SH-SY5Y (cell line): ENCODE data around the gene ACRBP.

Source experiments
- GATA2 ChIP-seq: IDR thresholded peaks from 2 replicates; pipeline ENCODE4 v1.6.1; 2011; ENCODE audit warnings: mild to moderate bottlenecking, low read depth, low read length
- GATA3 ChIP-seq: IDR thresholded peaks from 2 replicates; pipeline ENCODE4 v1.6.1; 2011; ENCODE audit warnings: low read depth, mild to moderate bottlenecking, low read length, moderate library complexity

ACRBP gene

DNA sequence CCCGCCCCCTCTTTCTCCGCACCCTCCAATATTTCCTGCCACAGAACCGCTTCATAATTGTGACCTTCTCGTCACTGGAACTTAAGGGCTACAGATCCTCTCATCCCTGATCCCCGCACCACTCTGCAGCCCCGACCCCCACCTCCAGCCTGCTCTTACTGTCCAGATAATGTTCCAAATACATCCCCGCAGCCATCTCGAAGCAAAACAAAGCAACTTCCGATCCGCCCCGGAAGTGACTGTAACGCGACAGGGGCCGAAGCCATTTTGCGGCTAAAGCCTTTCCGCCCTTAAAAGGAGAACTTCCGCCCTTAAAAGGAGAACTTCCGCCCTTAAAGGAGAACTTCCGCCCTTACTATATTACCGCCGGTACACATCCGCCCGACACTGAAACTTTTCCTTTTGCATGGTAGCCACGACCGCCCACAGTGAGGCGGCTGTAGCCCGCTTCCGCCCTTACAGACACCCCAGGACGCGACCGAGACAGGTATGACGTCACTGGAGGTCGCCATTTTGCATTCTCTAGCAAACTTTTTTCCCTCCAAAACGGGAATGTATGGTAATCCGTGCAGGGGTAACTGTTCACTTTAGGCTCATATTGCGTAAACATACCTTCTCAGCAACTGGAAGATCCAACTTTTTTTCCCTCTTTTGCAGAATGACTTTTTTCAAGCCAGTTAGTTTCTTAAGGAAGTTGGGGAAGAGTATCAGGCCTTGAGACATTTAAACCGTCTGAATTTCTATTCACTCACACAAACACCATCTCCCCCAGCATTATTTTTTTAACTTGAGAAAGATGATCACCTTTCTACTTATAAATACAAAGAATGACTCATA lies 15.9 kb upstream of the ACRBP start, which contains the start of gene ING4:
Gene ING4 (minus strand): TSS at position 214 of the 837 bp plus-strand sequence. CDS start 18 bp downstream, at position 196.
- no peak for TF ChIP-seq GATA2
- no peak for TF ChIP-seq GATA3

DNA sequence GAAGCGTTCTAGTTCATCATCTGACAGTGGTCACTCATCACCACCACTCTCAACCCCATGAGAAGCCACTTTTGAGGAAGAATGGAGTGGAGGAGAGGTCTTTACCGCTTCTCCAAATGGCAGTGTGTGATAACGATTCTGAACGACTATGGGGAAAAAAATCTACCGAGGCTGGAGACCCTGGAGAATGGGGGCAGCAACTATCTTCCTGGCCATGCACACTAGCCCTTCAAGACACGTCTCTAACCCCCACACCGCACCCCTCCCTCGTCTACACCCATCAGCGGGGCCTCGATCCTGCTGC lies 15.3 kb upstream of the ACRBP start:
- TF ChIP-seq GATA3 (no peak), GATA2 (no peak)

DNA sequence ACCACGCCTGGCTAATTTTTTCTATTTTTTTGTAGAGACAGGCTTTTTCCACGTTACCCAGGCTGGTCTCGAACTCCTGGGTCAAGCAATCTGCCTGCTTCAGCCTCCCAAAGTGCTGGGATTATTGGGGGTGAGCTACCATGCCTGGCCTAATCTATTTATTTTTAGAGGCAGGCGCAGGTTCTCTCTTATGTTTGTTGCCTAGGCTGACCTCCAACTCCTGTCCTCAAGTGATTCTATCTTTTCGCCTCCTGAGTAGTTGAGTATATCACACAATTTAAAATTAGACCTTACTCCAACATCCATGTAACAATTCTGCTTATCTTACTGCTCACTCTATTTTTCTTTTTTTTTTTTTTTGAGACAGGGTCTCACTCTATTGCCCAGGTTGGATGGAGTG lies 6.8 kb upstream of the ACRBP start:
- TF ChIP-seq GATA3: no peak
- TF ChIP-seq GATA2: no peak

DNA sequence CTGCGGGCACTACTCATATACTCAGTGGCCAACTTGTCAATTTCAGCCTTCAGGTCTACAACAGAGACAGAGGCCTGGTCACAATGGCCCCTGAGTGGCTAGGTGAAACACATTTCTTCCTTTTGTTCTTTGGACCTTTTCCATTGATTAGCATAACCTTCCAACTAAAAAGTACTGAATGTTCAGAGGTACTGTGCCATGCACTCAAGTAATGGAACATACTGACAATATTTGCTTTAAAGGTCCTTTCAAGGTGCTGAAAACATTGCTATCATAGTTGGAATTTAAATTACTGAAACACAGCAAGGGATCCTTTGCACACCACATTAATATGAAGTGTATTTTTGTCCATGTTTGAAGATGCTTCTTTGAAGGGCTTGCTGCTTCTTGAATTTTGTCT lies 6.1 kb upstream of the ACRBP start:
- TF ChIP-seq GATA2: no peak
- no peak for TF ChIP-seq GATA3

DNA sequence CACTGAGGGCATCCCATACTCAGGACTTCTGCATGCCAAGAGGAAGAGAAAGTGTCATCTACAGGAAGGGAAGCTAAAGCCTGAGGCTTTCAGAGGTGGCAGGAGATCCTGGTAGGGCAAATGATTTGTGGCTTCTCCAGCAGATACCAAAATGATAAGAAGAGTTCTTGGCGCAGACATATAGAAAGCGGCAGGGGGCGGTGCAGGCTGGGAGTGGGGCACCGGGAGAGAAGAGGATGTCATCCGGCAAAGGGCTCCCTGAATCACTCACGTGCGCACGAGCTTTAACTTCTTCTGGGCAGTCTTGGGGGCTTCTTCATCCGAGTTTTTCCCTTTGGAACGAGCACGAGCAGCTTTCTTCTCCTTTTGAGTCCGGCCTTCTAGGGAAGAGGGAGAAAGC lies 5.2 kb upstream of the ACRBP start:
- TF ChIP-seq GATA3: no peak
- TF ChIP-seq GATA2: no peak

DNA sequence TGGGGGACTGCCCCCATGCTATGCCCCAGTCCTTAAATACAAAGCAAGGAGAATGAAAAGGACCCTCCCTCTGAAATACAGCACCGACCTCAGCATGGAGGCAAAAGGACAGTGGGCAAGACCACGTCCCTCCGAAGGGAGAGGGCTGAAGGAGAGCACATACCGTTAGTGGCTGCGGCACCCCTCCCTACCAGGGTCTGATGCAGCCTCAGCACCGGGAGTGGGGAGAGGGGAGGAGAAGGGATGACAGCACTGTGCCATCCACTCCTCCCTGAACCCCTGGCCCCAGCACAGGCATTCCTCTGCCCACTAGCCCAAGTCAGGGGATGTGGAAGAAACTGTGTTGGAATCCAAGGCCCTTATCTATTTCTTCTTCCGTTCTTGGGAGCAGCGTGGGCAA lies 3.6 kb upstream of the ACRBP start:
- TF ChIP-seq GATA3: no peak
- no peak for TF ChIP-seq GATA2

DNA sequence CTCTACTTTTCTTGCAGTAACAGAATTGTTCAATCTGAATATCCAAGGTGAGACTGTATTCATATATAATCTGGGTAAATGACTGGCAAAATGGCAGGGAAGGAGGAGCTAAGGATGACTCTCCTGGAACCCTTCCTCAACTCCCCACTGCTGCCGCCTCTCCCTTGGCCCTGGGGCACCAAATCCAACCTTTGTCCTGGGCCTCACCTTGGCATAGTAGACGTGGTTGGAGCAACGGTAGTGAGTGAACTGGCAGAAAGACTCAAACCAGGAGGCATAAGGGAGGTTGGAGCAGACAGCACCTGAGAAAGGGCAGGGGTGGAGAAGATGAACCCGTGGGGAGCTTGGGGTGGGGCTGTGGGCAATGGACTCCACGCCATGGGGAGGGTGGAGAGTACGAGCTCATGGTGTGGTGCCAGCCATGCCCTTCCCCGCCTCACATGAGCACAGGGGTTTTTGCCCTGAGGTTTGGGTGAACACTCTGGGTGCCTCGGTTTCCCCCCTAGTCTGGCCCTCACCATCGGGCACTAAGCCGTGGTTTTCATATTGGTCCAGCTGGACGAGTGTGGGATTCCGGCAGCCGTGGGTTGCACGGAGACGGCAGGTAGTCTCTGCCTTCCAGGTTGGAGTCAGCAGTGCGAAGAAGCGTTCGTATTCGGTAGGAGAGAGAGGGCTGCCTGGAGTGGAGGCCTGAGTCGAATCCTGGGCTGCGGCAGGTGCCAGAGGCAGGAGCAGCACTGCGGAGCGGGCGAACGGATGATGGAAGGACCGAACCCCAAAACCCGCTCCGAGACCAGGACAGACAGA lies 753 bp downstream of the ACRBP start:
- TF ChIP-seq GATA3 (no peak), GATA2 (no peak)

DNA sequence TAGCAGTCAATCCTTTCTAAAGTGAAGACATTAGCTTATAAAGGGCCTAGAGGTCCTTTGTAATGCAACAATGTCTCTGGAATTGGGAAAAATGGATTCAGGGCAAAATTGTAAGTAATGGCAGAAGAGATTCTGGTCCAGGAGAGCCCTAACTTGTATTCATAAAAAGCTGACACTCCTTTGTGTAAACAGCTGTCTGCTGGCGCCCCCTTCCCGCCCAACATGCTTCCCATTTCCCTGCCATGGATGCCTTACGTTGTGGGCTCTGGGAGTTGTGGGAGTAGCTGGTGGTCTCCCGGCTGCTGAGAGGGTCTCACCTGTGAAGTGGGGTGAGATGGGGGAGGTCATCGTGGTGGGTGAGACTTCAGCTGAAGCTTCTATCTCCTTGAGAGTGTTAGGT lies 2.3 kb downstream of the ACRBP start:
- TF ChIP-seq GATA3: no peak
- no peak for TF ChIP-seq GATA2

DNA sequence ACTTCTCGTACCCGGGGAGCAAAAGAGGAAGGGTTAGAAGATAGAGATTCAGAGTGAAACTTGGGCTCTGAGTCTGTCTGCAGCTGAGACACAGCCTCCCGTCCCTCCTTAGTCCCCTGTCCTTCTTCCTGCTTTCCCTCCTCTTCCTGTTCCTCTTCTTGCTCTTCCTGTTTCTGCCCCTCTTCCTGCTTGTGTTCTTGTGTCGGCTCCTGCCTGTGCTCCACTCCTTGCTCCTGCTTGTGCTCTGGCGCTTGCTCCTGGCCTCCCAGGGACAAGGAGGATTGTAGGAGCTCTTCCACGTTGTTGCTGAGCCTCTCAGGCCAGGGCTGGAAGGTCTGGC lies 3.0 kb downstream of the ACRBP start:
- TF ChIP-seq GATA2 (no peak), GATA3 (no peak)

DNA sequence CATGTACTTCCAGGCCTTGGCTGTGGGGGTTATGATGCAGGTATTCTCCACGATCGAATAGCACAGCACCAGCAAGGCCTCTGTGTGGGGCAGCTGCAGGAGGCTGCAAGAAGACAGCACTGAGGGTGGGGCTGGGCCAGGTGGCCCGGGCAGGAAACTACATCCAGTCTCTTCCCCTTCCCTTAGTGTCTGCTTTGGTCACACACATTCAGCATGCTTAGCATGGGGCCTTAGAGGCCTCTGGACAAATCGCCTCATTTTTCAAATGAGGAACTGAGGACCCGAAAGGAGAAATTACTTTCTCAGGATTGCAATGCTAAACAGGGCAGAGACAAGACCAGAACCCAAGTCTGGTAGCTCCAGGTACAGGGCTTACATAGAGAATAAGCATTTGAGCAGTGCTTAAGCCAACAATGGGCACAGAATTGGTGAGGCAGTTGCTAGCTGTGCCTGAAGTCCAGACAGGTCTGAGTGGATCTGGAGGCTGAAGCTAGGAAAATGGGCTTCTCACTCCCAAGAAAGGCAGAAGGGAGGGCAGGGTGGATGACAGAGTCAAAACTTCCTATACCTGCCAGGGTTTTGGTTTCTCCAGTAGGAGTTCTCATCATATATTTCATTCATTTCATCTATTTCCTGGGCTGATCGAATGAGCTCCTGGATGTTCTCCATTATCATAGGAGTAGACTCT lies 3.5 kb downstream of the ACRBP start:
- TF ChIP-seq GATA2 (no peak), GATA3 (no peak)

DNA sequence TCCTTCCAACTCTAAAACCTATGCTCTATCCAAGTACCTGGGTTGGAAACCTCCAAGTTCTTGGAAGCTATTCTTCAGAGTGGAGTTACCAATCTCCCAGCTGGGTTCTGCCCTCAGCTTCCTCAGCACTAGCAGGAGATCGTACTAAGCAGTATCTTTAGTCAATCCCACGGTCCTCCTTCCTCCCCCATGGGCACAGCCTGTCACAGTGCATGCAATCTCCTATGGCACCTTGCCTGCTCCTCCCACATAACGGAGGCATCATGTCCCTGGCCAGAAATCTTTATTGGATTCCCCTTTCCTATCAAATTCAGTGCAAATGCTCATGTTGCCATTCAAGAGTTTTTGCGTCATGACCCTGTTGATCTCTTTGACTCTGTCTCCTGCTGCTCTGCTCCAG lies 6.1 kb downstream of the ACRBP start:
- TF ChIP-seq GATA3: no peak
- no peak for TF ChIP-seq GATA2

DNA sequence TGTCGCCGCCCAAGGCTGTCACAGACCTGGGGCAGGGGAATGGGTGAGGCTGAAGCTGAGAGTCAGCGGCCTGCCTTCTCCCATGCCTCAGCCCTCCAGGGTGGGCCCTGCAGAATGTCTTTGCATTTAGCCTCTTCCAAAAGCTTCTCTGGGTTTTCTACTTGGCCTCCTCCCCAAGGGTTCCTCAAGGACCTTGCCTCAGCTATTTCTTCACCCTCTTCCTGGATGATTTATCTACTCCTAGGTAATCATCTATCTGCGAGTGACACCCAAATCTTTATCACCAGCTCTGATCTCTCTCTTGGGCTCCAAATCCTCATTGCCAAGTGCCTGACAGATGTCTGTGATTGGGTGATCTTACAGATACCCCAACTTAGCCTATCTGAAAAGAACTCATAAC lies 6.7 kb downstream of the ACRBP start:
- TF ChIP-seq GATA2: no peak
- no peak for TF ChIP-seq GATA3

DNA sequence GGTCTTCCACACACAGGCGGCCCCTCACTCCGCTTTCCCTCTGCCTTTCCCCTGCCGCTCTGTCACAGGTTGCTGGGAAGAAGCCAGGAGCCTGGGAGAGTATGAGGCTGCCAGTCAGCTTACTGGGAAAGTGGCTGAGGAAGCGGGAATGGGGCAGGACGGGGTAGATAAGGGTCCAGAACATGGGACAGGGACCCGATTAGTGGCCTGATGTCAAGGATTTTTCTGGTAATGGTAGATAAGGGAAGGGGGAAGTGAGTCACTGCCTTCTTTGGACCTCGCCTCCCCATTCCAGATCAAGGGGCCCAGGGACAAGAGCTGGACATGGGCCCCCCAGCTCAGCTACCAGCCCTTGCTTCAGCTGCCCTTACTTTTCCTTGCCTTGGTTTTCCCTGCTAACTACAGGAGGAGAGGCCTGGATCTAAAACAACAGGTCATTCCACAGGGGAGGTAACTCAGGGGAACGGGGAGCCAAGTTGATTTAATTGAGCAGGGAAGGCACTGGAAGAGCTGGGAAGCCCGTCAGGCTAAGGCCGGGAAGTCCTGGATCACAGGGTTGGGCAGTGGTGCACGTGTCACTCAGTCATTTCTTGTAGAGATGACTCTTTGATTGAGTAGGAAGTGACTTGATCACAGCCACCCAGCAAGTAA lies 8.0 kb downstream of the ACRBP start:
- no peak for TF ChIP-seq GATA3
- TF ChIP-seq GATA2: no peak

DNA sequence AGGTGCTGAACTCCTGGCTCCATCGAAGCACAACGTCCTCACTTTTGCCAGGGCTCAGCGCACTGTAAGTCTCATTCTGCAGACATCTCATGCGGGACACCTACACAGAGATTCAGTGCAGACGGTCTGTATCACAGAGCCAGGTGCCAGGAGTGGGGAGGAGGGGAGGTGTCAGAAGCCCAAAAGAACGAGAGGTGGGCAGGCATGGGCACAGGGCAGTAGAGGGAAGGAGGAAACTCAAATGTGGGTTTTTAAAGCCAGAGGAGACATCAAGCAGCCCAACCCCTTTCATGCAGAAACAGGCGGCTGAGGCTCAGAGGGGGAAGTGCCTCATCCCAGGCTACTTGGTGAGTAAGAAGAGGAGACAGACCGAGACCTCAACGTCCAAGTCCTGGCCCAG lies 8.9 kb downstream of the ACRBP start:
- TF ChIP-seq GATA2 (no peak), GATA3 (no peak)

DNA sequence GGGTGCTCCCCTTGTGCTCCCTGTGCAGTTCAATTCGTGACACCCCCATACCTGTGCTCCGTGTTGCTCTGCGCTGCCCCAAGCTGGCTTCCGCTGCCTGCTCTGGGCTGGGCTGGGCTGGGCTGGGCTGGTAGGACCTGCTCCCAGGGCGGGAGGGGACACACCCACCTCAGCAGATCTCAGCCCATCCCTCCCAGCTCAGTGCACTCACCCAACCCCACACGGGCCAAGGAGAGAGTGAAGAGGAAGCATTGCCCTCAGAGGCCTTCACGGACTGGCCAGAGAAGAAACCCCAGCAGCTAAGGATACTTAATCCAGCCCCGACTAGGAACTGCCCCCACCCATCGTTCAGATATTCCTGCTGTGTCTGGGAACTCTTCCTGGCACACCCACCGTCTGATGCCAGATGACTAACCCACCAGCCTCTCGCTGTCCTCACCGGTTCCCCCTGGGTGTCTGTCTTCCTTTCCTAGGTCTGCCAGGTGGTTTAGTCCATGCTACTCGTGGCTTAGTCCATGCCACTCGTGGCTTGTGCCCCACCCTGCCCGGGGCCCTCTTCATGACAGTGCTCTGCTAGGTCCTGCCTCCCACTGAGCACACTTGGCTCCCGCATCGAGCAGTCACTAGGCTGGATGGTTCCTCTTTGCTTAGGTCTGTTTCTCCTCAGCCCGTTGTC lies 11.2 kb downstream of the ACRBP start, which contains the start of gene LPAR5:
Gene LPAR5 (minus strand): TSS at position 104 of the 676 bp plus-strand sequence. CDS start 14,711 bp downstream, outside the sequence.
- TF ChIP-seq GATA2 (no peak), GATA3 (no peak)
